GM19452 (cell line): ENCODE measurements around the gene LAMP5.

Experiments used
- ATAC-seq: cut with Tn5 transposase; IDR thresholded peaks from one replicate; pipeline ENCODE4 v1.9.1; 2021; ENCODE audit not compliant: unreplicated experiment

The LAMP5 gene

DNA sequence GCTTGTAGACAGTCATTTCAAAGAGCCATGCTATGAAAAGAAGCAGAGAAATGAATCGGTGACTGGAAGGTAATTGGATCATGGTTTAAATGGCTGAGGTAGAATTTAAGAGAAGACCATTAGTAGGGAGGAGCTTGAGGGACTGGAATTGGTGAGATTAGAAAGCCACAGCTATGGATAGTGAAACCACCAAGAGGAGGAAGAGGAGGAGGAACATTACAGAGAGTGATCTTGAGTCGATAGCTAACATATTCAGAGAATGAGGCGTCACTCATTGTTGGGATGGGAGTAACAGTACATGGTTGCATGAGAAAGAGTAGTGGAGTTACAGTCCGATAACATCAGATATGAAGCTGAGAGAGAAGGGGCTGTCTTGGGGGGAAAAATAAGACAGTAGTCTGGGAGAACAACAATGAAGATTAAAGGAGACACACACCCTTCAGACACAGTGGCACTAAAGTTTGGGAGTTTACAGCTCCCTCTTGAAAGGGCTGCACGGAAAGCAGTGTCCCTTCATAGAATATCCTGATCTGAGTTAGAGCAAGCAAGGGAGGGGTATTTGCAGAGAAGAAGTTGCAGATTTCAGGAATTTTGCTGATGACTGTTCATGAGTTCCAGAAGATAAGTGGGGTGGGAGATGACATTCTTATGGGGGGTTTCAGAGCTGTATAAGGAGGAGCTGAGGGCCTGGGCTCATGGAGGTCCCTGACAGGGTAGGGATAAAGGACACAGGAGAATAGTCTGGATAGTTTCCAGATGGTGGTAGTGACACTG, 15.1 kb upstream of the LAMP5 start:
- no peak for ATAC-seq

DNA sequence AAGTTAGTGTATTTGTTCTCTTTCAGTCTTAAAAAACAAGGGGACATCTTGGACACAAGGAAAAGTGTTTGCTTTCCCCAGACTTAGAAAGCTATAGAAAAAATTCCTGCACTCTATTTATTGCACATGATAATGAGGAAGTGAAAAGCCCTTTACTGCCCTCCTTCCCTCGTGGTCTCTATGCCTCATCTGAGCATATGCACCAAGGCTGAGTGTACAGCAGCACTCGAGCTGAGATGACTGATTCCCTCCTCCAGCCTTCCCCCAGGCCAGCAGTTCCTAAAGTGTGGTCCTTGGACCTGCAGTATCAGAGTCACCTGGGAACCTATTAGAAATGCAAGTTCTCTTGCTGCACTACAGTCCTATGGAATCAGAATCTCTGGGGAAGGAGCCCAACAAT, 14.3 kb upstream of the LAMP5 start:
- ATAC-seq = peak; percentile 65

- ATAC-seq = no peak
Observed at GRCh38 chr20:9501473-9501872, 12.9 kb upstream of the LAMP5 start.

DNA sequence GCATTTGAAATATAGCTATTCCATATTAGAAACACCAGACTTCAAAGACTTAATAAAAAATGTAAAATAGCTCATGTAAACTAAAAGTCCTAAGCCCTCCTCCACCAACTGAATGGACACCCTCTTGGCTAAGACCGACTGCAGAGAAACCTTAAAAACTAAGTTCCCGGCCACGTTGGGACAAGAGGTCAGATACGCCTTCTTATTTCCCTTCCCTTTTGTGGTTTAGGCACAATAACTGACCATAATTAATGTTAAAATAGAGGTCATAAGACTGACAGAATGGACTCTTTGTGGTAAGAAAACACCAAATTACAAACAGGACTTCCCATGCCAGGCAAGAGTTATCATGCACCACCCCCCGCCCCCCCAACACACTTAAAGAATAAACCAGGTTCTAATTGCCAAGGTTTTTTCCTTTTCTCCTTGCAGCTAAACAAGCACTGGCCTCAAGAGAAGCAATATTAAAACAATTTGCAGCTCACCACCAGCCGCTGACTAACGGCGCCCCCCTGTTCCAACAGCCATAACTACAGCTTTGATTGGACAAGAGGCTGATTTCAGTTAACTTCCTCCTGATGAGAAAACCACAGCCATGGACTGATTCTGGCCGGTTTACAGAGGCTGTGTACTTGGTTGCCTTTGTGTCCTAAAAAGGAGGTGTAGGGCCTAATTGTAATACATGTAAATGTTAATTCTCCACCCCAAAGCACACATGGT, 10.7 kb upstream of the LAMP5 start:
- ATAC-seq = no peak

- no peak for ATAC-seq
Observed at GRCh38 chr20:9506280-9506821, 8.0 kb upstream of the LAMP5 start.

DNA sequence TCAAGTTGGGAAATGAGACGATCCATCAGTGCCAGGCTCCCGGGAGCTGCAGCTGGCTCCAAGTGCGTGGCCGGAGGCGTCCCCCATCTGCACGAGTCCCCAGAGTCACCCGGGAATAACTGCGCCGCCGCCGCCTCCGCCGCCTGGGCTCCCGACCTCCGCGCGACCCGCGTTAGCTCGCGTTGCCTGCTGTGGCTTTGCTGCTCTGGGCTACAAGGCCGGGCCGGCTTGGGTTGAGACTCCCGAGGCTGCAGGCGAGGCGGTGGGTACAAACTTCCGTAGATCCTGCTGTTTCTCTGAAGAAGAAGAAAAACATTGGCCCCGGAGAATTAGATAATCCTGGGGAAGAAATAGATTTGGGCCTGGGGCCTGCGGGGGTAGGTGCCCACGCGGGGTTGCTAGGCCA, 7.4 kb upstream of the LAMP5 start:
- no peak for ATAC-seq

DNA sequence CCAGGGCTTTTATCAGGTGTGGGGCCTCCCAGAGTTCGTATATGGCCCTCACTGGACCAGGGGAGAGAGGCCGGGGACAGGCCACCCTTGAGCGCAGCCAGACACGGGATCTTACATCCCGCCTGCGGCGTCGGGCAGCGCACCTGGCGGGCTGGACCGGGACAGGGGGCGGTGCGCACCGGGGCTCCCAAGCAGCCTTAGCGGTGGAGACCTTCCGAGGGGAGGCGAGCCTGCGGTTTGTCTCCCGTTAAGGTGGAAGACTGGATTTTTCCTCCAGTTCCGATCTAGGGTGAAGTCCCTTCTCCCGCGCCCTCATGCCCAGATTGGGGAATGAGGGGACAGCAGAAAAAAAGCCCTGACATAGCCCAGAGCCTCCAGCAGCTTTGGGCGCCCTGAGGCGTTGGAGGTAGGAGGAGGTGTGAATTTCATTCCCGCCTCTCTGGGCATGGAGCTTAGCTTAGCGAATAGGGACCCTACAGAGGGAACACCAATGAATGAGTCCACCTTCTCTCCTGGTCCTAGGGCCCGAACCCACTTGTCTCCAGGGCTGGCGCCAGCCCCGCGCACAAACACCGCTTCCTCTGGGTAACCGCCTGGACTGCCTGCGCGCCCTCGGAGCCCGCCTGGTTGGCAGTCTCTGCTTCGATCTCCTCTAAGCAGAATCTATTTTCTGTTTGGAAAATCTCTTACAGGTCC, 6.7 kb upstream of the LAMP5 start:
- ATAC-seq = no peak

GRCh38 chr20:9508240-9508661, 6.1 kb upstream of the LAMP5 start:
- no peak for ATAC-seq

DNA sequence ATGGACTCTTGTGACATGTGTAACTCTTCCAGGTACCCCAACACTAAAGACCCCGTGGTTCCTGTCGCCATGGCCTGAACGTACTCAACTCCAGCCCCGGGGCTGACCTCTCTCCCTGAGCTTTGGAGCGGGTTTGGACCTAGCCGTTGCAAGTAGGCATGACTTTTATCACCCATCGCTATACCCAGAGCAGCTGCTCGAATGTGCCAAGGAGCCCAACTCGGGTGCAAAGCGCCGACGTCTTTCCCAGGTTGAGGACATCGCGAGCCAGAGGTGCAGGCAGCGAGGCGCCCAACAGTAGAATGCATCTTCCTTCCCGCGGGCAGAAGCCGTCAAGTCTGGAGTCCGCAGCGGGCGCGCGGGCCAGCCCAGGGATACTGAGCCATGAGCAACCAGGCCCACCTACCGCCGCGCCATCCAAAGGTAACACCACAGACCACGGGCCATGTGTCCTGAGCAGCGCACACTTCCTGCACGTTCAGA, 5.7 kb upstream of the LAMP5 start:
- no peak for ATAC-seq

- no peak for ATAC-seq
Observed at GRCh38 chr20:9509246-9509645, 5.1 kb upstream of the LAMP5 start.

GRCh38 chr20:9510911-9511310, 3.5 kb upstream of the LAMP5 start:
- no peak for ATAC-seq

DNA sequence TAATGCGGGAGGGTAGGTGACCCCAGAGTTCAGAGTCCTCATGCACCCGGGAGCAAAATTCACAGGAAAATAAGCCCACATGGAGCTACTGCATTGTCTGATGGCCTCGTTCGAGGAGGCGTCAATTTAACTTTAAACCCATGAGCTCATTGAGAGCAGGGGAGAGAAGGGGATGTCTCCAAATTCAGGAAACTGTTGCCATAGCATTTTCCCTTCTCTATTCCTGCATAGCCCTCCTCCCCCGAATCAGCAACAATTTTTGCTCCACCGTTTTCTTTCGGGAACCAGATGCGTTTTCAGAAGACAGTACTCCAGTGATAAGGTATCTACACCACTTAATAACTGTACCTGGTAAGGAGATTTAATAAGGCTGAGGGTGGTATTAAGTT, 324 bp upstream of the LAMP5 start:
- ATAC-seq = no peak

DNA sequence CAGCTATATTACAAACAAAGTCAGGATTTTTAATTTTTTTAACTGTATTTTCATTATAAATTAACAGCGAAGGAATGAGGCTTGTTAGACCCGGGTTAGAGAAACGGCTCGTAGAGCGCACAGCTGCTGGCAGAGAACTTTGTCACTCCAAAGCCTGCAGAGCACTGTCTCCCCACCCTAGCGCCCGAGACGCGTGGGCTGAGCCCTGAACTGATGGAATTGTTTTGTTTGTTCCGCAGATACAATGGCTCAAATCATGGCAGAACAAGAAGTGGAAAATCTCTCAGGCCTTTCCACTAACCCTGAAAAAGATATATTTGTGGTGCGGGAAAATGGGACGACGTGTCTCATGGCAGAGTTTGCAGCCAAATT, 810 bp downstream of the LAMP5 start:
- ATAC-seq = no peak

DNA sequence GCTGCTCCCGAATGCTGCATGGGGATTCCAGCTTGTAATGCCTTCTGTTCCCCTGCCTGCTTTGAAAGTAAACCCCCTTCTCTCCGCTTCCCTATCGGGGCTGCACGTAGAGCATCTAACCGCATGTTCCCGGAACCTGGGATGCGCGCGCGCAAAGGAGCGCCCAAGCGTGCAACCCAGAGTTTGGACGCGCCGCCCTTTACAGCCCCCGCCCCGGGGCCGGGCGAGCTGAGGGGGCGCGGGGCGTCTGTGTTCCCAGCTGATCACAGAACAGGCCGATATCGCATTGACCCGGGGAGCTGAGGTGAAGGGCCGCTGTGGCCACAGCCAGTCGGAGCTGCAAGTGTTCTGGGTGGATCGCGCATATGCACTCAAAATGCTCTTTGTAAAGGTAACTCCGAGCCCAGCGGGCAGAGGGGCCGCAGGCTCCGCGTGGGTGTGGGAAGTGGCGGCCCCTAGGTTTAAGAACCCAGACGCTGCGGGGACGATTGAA, 1.4 kb downstream of the LAMP5 start:
- ATAC-seq = no peak

DNA sequence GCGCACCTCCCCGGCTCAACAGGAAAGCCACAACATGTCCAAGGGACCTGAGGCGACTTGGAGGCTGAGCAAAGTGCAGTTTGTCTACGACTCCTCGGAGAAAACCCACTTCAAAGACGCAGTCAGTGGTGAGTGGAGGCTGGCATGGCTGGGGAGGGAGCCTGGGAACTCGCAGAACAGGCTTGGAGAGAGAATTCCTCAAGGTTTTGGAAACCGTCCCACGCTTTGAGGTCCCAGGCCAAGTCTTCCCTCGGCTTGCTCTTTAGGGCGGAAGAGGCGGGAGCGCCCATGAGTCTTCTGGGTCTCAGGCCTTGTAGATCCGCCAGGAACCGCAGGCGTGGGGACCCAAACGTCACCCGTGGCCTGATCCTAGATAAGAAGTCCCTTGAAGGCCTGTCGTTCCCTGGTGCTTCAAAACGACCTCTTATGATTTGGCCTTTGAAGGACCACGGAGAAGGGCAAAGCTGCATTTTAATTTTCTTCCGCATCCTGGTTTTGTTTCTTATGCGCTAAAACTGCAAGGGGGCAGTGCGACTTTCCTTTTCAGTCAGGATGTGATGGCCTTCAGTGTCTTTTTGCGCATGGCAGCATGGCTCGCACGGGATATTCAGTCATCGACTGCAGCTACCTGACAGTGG, 2.0 kb downstream of the LAMP5 start:
- no peak for ATAC-seq

GRCh38 chr20:9517297-9518162, 3.1 kb downstream of the LAMP5 start:
- no peak for ATAC-seq

DNA sequence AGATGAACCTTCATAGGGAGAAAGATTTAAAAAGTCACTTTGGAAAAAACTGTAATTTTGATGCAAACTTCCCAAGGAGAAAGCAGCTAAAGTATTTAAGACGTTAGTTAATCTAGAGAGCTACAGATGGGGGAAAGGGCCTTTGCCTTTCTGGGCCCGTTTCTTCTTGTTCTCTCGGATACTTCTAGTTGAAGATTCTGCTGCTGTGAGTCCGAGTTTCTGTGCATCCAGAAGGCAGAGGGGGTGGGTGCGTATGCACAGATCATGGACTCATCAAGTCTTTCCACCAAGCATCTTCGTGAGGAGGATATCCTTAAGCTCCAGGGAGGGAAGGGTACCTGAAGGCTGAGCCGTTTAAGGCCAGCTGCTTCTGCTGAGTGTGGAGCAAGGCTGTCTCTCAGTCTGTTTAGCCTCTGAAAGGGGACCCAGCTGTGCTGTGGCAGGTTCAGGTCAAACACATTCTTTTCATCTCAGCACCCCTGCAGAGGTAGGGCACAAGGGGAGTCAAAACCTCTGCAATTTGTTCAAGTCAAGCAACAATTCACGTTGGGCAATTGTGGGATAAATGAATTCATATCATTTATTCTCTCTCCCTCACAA, 4.3 kb downstream of the LAMP5 start:
- no peak for ATAC-seq

DNA sequence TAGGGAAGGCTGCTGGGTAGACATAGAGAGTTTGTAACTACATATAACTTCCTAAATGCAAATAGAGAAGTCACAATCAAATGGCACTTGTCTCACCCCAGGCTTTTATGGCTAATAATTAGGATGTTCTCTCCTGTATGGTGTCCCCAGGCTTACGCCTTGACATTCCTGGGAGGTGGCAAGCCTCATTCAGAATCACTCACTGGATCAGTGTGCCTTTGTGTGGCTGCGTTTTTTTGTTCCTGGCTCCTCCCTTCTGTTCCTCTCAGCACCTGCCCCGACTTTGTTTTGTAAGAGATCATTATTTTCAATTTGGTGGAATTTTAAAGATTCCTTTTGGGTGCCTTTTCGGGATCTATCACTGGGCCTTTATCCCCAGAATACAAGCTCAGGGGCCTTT, 5.7 kb downstream of the LAMP5 start:
- no peak for ATAC-seq

- no peak for ATAC-seq
Observed at GRCh38 chr20:9523636-9524035, 9.2 kb downstream of the LAMP5 start.

- ATAC-seq = no peak
Observed at GRCh38 chr20:9531581-9531980, 17.2 kb downstream of the LAMP5 start.
